ENCODE measurements around the gene ACACA. TPM values are rescaled to one million over a fixed set of nuclear protein-coding genes. Genes with fewer than 3 reads are reported as not detected.
A peak's percentile ranks its signal among the peaks of the same experiment; 100 is the strongest.

ACACA gene
- total RNA-seq, 1 experiment from 2014 or later, result 84.2 TPM

DNA sequence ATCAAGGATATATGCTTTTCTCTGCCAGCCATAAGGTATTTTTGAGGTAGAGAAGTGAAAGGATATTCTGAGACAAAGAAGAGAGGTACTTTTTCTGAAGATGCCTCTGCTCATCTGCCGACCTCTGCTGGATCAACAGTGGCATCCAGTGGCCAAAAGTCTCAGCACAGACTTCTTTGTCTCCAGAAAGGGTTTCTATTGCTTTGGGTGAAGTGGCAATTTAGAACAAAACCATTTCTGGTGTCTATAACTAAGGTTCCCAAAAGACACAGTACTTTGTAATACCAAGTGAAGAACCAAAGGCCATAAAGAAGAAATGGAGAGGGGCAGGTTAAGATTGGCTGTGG lies 186.1 kb downstream of the ACACA start:
- Histone ChIP-seq H3K9me2 (replicated peaks; ENCODE audit: insufficient read depth, low read length) (no peaks in the 10 kb centered on the region), H3K36me3 (ENCODE audit: insufficient read depth, low read length) (peaks cover 28% of the 10 kb centered on the region), H3K79me2 (ENCODE audit: low read length) (no peaks in the 10 kb centered on the region; the same call in 1 of the 2 replicates), H4K20me1 (ENCODE audit: insufficient read depth, low read depth, low read length) (no peaks in the 10 kb centered on the region), H3K4me1 (ENCODE audit: low read length) (peaks cover 14% of the 10 kb centered on the region), H3K27me3 (ENCODE audit: low read length) (no peaks in the 10 kb centered on the region), H2AFZ (ENCODE audit: low read length) (no peak overlapping the region), H3K9ac (ENCODE audit: low read length) (no peak overlapping the region), H3K4me3 (ENCODE audit: low read length) (no peak overlapping the region), H3K27ac (ENCODE audit: low read length) (peak overlapping the region; percentile 8; the same call in 1 of the 2 replicates), H3K9me3 (ENCODE audit: low read length) (no peaks in the 10 kb centered on the region), H3K4me2 (ENCODE audit: low read depth, low read length, poor library complexity, severe bottlenecking) (no peak overlapping the region)
- DNase-seq, result peak; percentile 73

DNA sequence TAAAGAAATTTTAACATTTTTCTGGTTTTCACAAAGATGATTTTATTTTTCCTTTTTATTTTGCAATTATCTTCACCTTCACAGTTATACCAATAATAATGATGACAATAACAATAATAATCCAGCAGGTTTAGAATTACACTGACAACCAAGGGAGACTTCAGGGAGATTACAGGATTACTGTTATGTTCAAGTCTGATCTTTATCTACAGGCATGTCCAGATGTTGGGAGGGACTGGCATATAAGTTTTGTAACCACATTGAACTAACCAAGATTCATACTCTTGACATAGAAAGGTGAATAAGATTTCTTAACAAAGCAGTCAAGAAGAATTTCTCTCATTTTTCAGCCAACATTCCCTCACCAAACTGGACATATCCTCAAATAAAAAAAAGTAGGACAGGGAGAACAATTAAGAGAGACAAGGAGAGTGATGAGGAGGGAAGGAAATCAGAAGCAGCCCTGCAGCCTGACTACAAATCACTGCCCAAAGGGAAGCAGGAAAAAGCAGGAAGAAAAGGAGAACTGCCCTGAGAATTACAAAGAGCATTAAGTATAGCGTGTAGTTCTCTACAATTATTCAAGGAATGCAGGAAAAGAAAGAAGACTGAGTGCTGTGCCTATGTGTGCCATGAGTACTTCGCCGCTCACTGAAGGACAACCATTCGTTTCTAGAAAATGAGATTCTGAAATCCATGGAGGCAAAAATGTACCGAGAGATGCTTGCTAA lies 186.6 kb downstream of the ACACA start:
- Histone ChIP-seq H3K27me3 (ENCODE audit: low read length) (no peaks in the 10 kb centered on the region), H3K9me2 (replicated peaks; ENCODE audit: insufficient read depth, low read length) (no peaks in the 10 kb centered on the region)

DNA sequence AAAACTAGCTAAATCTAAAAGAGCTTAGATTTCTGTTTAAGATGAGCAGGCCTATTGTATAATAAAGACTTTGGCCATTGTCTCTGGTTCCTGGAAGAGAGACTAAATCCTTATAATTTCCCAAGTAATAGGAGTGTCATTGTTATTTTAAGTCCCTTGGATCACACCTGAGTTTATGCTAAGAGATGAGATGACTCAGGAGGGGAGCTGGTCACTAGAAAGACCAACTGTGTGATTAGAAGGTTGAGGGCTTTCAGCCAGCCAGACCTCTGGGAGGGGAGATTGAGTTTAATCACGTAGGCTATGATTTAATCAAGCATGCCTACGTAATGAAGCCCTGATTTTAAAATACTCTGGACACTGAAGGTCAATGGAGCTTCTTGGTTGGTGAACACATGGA lies 187.8 kb downstream of the ACACA start:
- Histone ChIP-seq H3K4me1 (ENCODE audit: low read length) (peaks cover 32% of the 10 kb centered on the region), H3K36me3 (ENCODE audit: insufficient read depth, low read length) (peaks cover 26% of the 10 kb centered on the region)

More for the DNA sequence above, 186.6 kb downstream of the ACACA start:
- no peaks in the 10 kb centered on the region for H3K9me3 ChIP-seq (ENCODE audit: low read length)
- H3K27ac ChIP-seq (ENCODE audit: low read length), result no peak overlapping the region
- no peak overlapping the region for H3K9ac ChIP-seq (ENCODE audit: low read length)
- peaks cover 20% of the 10 kb centered on the region for H3K4me1 ChIP-seq (ENCODE audit: low read length)
- no peak overlapping the region for H2AFZ ChIP-seq (ENCODE audit: low read length)
- no peak for DNase-seq
- no peak overlapping the region for H3K4me3 ChIP-seq (ENCODE audit: low read length)
- no peaks in the 10 kb centered on the region for H4K20me1 ChIP-seq (ENCODE audit: insufficient read depth, low read depth, low read length)
- H3K4me2 ChIP-seq (ENCODE audit: low read depth, low read length, poor library complexity, severe bottlenecking), result no peak overlapping the region
- peaks cover 2% of the 10 kb centered on the region for H3K79me2 ChIP-seq (ENCODE audit: low read length)
- H3K36me3 ChIP-seq (ENCODE audit: insufficient read depth, low read length), result peaks cover 26% of the 10 kb centered on the region

DNA sequence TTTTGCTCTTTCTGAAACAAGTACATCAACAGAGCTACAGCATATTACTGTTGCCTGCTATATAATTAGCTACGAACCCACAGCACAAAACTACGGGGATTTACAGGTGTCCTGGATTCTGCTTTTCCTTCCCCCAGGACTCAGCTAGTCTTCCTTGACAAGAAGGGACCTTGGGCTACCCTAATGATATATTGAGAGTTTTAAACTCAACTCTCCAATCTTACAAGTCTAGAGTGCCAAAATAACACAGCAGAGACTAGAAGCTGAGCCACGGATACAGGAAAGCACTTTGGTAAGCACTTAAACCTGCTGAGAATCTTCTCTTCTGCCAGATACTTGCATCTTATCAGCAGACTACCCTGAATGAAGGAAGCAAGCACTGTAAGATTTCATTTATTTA lies 192.2 kb downstream of the ACACA start:
- no peak overlapping the region for H2AFZ ChIP-seq (ENCODE audit: low read length)
- no peak for DNase-seq
- no peaks in the 10 kb centered on the region for H3K27me3 ChIP-seq (ENCODE audit: low read length)
- H4K20me1 ChIP-seq (ENCODE audit: insufficient read depth, low read depth, low read length), result no peaks in the 10 kb centered on the region
- H3K9me2 ChIP-seq (replicated peaks; ENCODE audit: insufficient read depth, low read length), result no peaks in the 10 kb centered on the region
- H3K9ac ChIP-seq (ENCODE audit: low read length), result peak overlapping the region; percentile 57
- H3K27ac ChIP-seq (ENCODE audit: low read length), result peak overlapping the region; percentile 84
- H3K9me3 ChIP-seq (ENCODE audit: low read length), result no peaks in the 10 kb centered on the region
- H3K4me1 ChIP-seq (ENCODE audit: low read length), result peaks cover 73% of the 10 kb centered on the region
- H3K4me2 ChIP-seq (ENCODE audit: low read depth, low read length, poor library complexity, severe bottlenecking), result peak overlapping the region; percentile 72
- peaks cover 32% of the 10 kb centered on the region for H3K79me2 ChIP-seq (ENCODE audit: low read length)
- peak overlapping the region; percentile 46; the same call in 1 of the 2 replicates for H3K4me3 ChIP-seq (ENCODE audit: low read length)
- peaks cover 17% of the 10 kb centered on the region for H3K36me3 ChIP-seq (ENCODE audit: insufficient read depth, low read length)

More for the DNA sequence above, 187.8 kb downstream of the ACACA start:
- Histone ChIP-seq H3K27ac (ENCODE audit: low read length) (no peak overlapping the region), H3K9me2 (replicated peaks; ENCODE audit: insufficient read depth, low read length) (no peaks in the 10 kb centered on the region), H3K4me3 (ENCODE audit: low read length) (no peak overlapping the region), H3K4me2 (ENCODE audit: low read depth, low read length, poor library complexity, severe bottlenecking) (no peak overlapping the region), H3K27me3 (ENCODE audit: low read length) (no peaks in the 10 kb centered on the region), H2AFZ (ENCODE audit: low read length) (no peak overlapping the region), H3K9ac (ENCODE audit: low read length) (no peak overlapping the region), H3K9me3 (ENCODE audit: low read length) (no peaks in the 10 kb centered on the region), H3K79me2 (ENCODE audit: low read length) (peaks cover 13% of the 10 kb centered on the region), H4K20me1 (ENCODE audit: insufficient read depth, low read depth, low read length) (no peaks in the 10 kb centered on the region)
- DNase-seq, result no peak

DNA sequence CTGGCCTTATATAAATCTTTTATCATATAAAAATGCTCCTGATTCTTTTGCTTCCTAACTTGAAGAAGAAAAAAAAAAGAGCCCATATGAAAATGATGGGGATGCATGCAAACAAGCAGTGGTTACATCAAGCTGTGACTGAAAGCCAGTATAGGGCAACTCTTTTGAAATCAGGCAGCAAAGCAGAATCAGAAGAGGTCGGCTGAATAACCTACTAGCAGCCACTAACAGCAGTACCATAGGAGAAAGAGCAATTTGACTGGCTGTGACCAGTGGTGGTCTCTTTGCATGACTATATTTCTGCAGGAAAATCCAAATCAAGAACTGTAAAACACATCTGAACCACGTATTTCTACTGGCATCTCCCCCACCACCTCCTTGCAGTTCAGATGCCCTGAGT lies 192.7 kb downstream of the ACACA start:
- H3K79me2 ChIP-seq (ENCODE audit: low read length), result peaks cover 32% of the 10 kb centered on the region
- H4K20me1 ChIP-seq (ENCODE audit: insufficient read depth, low read depth, low read length), result no peaks in the 10 kb centered on the region
- H3K9ac ChIP-seq (ENCODE audit: low read length), result peak overlapping the region; percentile 57
- DNase-seq, result peak; percentile 53
- no peaks in the 10 kb centered on the region for H3K9me2 ChIP-seq (replicated peaks; ENCODE audit: insufficient read depth, low read length)
- no peaks in the 10 kb centered on the region for H3K27me3 ChIP-seq (ENCODE audit: low read length)
- no peaks in the 10 kb centered on the region for H3K9me3 ChIP-seq (ENCODE audit: low read length)
- peak overlapping the region; percentile 72 for H3K4me2 ChIP-seq (ENCODE audit: low read depth, low read length, poor library complexity, severe bottlenecking)
- no peak overlapping the region for H2AFZ ChIP-seq (ENCODE audit: low read length)
- peaks cover 74% of the 10 kb centered on the region for H3K4me1 ChIP-seq (ENCODE audit: low read length)
- peak overlapping the region; percentile 46; the same call in 1 of the 2 replicates for H3K4me3 ChIP-seq (ENCODE audit: low read length)
- H3K36me3 ChIP-seq (ENCODE audit: insufficient read depth, low read length), result peaks cover 21% of the 10 kb centered on the region
- H3K27ac ChIP-seq (ENCODE audit: low read length), result peak overlapping the region; percentile 84

DNA sequence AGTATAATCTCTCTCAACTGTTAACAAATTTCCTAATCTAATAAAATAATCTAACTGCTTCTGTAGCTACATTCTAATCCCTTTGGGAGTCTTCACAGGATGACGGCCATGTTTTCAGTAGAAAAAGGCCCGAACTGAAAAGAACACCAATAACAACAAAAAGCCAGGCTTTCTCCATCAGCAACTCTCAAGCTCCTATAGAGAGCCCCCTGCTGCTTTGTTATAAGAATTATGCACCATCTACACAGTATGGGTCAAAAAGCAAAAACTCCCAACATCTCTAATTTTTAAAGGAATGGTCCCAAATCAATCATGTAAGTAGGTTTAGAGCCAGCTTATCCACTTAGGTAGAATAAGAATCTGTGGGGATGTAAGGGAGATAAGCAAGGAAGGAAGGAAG lies 194.5 kb downstream of the ACACA start:
- Histone ChIP-seq H3K79me2 (ENCODE audit: low read length) (peaks cover 32% of the 10 kb centered on the region), H3K9me3 (ENCODE audit: low read length) (no peaks in the 10 kb centered on the region), H3K4me1 (ENCODE audit: low read length) (peaks cover 74% of the 10 kb centered on the region), H3K27me3 (ENCODE audit: low read length) (no peaks in the 10 kb centered on the region), H4K20me1 (ENCODE audit: insufficient read depth, low read depth, low read length) (no peaks in the 10 kb centered on the region), H3K4me2 (ENCODE audit: low read depth, low read length, poor library complexity, severe bottlenecking) (no peak overlapping the region), H3K36me3 (ENCODE audit: insufficient read depth, low read length) (peaks cover 29% of the 10 kb centered on the region), H3K4me3 (ENCODE audit: low read length) (no peak overlapping the region), H3K27ac (ENCODE audit: low read length) (no peak overlapping the region), H3K9me2 (replicated peaks; ENCODE audit: insufficient read depth, low read length) (no peaks in the 10 kb centered on the region), H2AFZ (ENCODE audit: low read length) (no peak overlapping the region), H3K9ac (ENCODE audit: low read length) (no peak overlapping the region)
- no peak for DNase-seq

DNA sequence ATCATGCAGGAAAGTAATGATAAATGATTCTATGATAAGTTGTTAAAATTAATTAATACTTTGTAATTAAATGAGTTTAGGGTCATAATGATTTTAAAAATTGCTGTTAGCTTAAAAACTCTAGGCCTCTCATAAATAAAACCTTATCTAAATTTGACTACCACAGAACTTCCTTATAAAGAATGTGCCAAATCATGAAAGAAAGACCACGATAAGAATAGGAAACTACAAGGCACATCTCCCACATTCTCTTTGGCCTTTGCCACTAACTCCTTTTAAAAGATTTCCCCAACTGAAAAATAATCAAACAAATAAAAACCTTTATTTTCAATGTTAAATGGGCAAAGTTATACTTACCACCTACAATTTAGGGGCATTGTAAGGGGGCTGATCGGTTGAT lies 195.5 kb downstream of the ACACA start:
- H2AFZ ChIP-seq (ENCODE audit: low read length), result no peak overlapping the region
- no peak for DNase-seq
- no peaks in the 10 kb centered on the region for H3K9me2 ChIP-seq (replicated peaks; ENCODE audit: insufficient read depth, low read length)
- no peaks in the 10 kb centered on the region for H3K27me3 ChIP-seq (ENCODE audit: low read length)
- H3K4me1 ChIP-seq (ENCODE audit: low read length), result peaks cover 65% of the 10 kb centered on the region
- H4K20me1 ChIP-seq (ENCODE audit: insufficient read depth, low read depth, low read length), result no peaks in the 10 kb centered on the region
- H3K27ac ChIP-seq (ENCODE audit: low read length), result no peak overlapping the region
- peaks cover 36% of the 10 kb centered on the region for H3K36me3 ChIP-seq (ENCODE audit: insufficient read depth, low read length)
- H3K9ac ChIP-seq (ENCODE audit: low read length), result no peak overlapping the region
- H3K9me3 ChIP-seq (ENCODE audit: low read length), result no peaks in the 10 kb centered on the region
- no peak overlapping the region for H3K4me2 ChIP-seq (ENCODE audit: low read depth, low read length, poor library complexity, severe bottlenecking)
- H3K4me3 ChIP-seq (ENCODE audit: low read length), result no peak overlapping the region
- peaks cover 32% of the 10 kb centered on the region for H3K79me2 ChIP-seq (ENCODE audit: low read length)

DNA sequence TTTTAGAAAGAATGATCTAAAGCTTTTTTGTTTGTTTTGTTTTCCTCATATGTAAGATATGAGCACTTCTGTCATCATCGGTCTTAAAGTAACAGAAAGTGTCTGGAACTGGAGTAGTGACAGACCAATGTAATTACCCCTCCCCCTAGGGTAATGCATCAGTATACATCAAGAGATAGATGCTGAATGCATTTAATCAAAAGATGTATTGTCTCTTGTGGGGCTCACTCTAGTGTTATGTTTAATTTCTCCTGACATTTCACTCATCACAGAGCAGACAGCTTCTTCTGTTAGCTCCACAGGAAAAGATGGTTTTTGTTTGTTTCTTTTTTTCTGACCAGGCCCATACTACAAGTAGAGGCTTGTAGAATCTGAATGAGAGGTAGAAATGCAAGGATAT lies 199.5 kb downstream of the ACACA start:
- no peaks in the 10 kb centered on the region for H4K20me1 ChIP-seq (ENCODE audit: insufficient read depth, low read depth, low read length)
- H3K9me2 ChIP-seq (replicated peaks; ENCODE audit: insufficient read depth, low read length), result no peaks in the 10 kb centered on the region
- peaks cover 33% of the 10 kb centered on the region for H3K4me1 ChIP-seq (ENCODE audit: low read length)
- no peaks in the 10 kb centered on the region for H3K9me3 ChIP-seq (ENCODE audit: low read length)
- no peak overlapping the region for H2AFZ ChIP-seq (ENCODE audit: low read length)
- no peak overlapping the region for H3K9ac ChIP-seq (ENCODE audit: low read length)
- H3K27me3 ChIP-seq (ENCODE audit: low read length), result no peaks in the 10 kb centered on the region
- peaks cover 13% of the 10 kb centered on the region for H3K79me2 ChIP-seq (ENCODE audit: low read length)
- no peak overlapping the region for H3K4me3 ChIP-seq (ENCODE audit: low read length)
- no peak for DNase-seq
- H3K27ac ChIP-seq (ENCODE audit: low read length), result no peak overlapping the region
- peaks cover 56% of the 10 kb centered on the region for H3K36me3 ChIP-seq (ENCODE audit: insufficient read depth, low read length)
- H3K4me2 ChIP-seq (ENCODE audit: low read depth, low read length, poor library complexity, severe bottlenecking), result no peak overlapping the region
